Gastroesophageal sphincter (tissue), 3 donors: Measurements from ENCODE around the gene SPTBN5.

ENCODE experiments used
- POLR2A ChIP-seq, 2 donors: fragments of 450-650 bp; IDR thresholded peaks; one replicate each; pipeline ENCODE4 v1.6.1; 2017; ENCODE audit warnings: antibody characterized with exemption in 2 of 2, mild to moderate bottlenecking in 2 of 2, moderate library complexity in 1 of 2
- POLR2AphosphoS5 ChIP-seq: sonication (generic); formaldehyde crosslinking; IDR thresholded peaks from one replicate; pipeline ENCODE4 v1.6.1; 2017; ENCODE audit warnings: antibody characterized with exemption
- TF ChIP-seq, protein P1 (sequence below), 4 experiments: fragments of 200-600 bp in 2 of 4; fragments of 450-650 bp in 2 of 4; sonication (generic) in 1 of 4; IDR thresholded peaks; one replicate each; pipeline ENCODE4 v1.5.1; 2017 to 2019; ENCODE audit warnings: antibody characterized with exemption in 4 of 4, mild to moderate bottlenecking in 2 of 4, moderate library complexity in 2 of 4

- TF ChIP-seq, protein P1, sequence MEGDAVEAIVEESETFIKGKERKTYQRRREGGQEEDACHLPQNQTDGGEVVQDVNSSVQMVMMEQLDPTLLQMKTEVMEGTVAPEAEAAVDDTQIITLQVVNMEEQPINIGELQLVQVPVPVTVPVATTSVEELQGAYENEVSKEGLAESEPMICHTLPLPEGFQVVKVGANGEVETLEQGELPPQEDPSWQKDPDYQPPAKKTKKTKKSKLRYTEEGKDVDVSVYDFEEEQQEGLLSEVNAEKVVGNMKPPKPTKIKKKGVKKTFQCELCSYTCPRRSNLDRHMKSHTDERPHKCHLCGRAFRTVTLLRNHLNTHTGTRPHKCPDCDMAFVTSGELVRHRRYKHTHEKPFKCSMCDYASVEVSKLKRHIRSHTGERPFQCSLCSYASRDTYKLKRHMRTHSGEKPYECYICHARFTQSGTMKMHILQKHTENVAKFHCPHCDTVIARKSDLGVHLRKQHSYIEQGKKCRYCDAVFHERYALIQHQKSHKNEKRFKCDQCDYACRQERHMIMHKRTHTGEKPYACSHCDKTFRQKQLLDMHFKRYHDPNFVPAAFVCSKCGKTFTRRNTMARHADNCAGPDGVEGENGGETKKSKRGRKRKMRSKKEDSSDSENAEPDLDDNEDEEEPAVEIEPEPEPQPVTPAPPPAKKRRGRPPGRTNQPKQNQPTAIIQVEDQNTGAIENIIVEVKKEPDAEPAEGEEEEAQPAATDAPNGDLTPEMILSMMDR (IDR thresholded peaks at IDR 0.05), result no peak
- TF ChIP-seq POLR2A (IDR thresholded peaks at IDR 0.05), result no peak
- no peak for TF ChIP-seq POLR2AphosphoS5
Measured at GRCh38 chr15:41891226-41891625, 2.6 kb downstream of the SPTBN5 start.
